GM18867 (cell line): ENCODE measurements around the gene HDC.

Source experiments
- ATAC-seq: cut with Tn5 transposase; IDR thresholded peaks from one replicate; pipeline ENCODE4 v1.9.1; 2021; ENCODE audit warnings: mild to moderate bottlenecking, moderate library complexity; ENCODE audit not compliant: unreplicated experiment

Gene HDC

GRCh38 chr15:50228866-50229265 lies 36.7 kb downstream of the HDC start:
- ATAC-seq, result no peak

- ATAC-seq, result no peak
Measured at GRCh38 chr15:50227076-50227475, 38.5 kb downstream of the HDC start.

GRCh38 chr15:50225938-50226337 lies 39.6 kb downstream of the HDC start:
- no peak for ATAC-seq

- ATAC-seq, result no peak
Measured at GRCh38 chr15:50225057-50225456, 40.5 kb downstream of the HDC start.

GRCh38 chr15:50224606-50225005 lies 40.9 kb downstream of the HDC start:
- no peak for ATAC-seq

GRCh38 chr15:50222181-50222580 lies 43.3 kb downstream of the HDC start:
- no peak for ATAC-seq

GRCh38 chr15:50219820-50220219 lies 45.7 kb downstream of the HDC start:
- ATAC-seq, result no peak

GRCh38 chr15:50218691-50219090 lies 46.8 kb downstream of the HDC start:
- no peak for ATAC-seq

- no peak for ATAC-seq
Measured at GRCh38 chr15:50218291-50218690, 47.2 kb downstream of the HDC start.

GRCh38 chr15:50210462-50211157 lies 54.9 kb downstream of the HDC start:
- ATAC-seq, result no peak

- no peak for ATAC-seq
Measured at GRCh38 chr15:50209809-50210208, 55.7 kb downstream of the HDC start.

- no peak for ATAC-seq
Measured at GRCh38 chr15:50206020-50206419, 59.5 kb downstream of the HDC start.

- no peak for ATAC-seq
Measured at GRCh38 chr15:50202003-50202402, 63.5 kb downstream of the HDC start.

- no peak for ATAC-seq
Measured at GRCh38 chr15:50192926-50193620, 72.5 kb downstream of the HDC start.

GRCh38 chr15:50192164-50192563 lies 73.4 kb downstream of the HDC start:
- no peak for ATAC-seq
